HFFc6 (cell line): ENCODE data around the gene CSF2RB. TPM values are rescaled to one million over a fixed set of nuclear protein-coding genes. Genes with fewer than 3 reads are reported as not detected.

ENCODE experiments used
- DNase-seq: peaks from one replicate; pipeline ENCODE4 v3.0.0-alpha.2; 2018
- H3K27ac Mint-ChIP-seq: 2 replicates; pipeline ENCODE4 v1.8.0; 2020; ENCODE audit warnings: mild to moderate bottlenecking, mixed read lengths
- H3K27me3 Mint-ChIP-seq: 2 replicates; pipeline ENCODE4 v1.8.0; 2021; ENCODE audit warnings: mild to moderate bottlenecking, moderate library complexity, mixed read lengths; ENCODE audit not compliant: insufficient read depth
- H3K36me3 Mint-ChIP-seq: 2 replicates; pipeline ENCODE4 v1.8.0; 2021; ENCODE audit warnings: low read depth, mixed read lengths
- H3K4me1 Mint-ChIP-seq: 2 replicates; pipeline ENCODE4 v1.8.0; 2020; ENCODE audit warnings: low read depth, mixed read lengths
- H3K4me3 Mint-ChIP-seq: 2 replicates; pipeline ENCODE4 v1.8.0; 2020; ENCODE audit warnings: mild to moderate bottlenecking, moderate library complexity, mixed read lengths
- H3K9me3 Mint-ChIP-seq: 2 replicates; pipeline ENCODE4 v1.8.0; 2020; ENCODE audit warnings: mild to moderate bottlenecking, mixed read lengths
- CTCF ChIP-seq: fragments of 200-600 bp; sonication (generic); IDR thresholded peaks from 2 replicates; pipeline ENCODE4 v1.5.0; 2021; ENCODE audit warnings: antibody characterized with exemption, mild to moderate bottlenecking
- total RNA-seq, 6 experiments: library from RNA; stranded (reverse); fragmentation: NEBNext Ultra II Directional; extraction: Animal tissue kit (Norgen Biotek cat#: 25700); gene quantifications; 2 replicates in 1 of 6; 3 replicates in 5 of 6; pipeline ENCODE4 v1.2.3, GENCODE V29; 2021

The CSF2RB gene
- total RNA-seq, 6 experiments from 2014 or later: 0.76 to 3.2 (median 2.4) TPM

DNA sequence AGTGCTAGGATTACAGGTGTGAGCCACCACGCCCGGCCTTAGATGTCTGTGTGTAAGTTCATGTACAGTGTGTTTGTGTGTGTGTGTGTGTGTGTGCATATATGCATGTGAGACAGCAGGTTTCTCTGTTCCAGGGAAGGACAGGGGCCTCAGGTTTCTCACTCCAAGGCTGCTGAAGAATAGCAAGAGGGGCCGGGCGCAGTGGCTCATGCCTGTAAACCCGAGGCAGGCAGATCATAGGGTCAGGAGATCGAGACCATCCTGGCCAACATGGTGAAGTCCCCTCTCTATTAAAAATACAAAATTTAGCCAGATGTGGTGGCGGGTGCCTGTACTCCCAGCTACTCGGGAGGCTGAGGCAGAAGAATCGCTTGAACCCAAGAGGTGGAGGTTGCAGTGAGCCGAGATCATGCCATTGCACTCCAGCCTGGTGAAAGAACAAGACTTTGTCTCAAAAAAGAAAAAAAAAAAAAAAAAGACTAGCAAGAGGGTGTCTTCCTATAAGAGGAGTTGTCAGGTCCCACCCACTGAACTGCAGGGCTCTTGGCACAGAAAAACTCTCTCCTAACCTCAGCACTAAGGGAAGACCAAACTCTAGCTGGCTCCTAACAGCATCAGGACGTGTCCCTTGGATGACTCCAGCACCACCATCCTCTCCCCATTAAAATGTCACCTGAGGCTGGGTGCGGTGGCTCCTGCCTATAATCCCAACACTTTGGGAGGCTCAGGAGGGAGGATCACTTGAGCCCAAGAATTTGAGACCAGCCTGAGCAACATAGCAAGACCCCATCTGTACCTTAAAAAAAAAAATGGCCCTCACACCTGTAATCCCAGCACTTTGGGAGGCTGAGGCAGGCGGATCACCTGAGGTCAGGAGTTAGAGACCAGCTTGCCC is 65.8 kb downstream of the CSF2RB start:
- H3K4me3 Mint-ChIP-seq: no peak overlapping the region
- H3K36me3 Mint-ChIP-seq: no peaks in the 10 kb centered on the region
- H3K9me3 Mint-ChIP-seq: no peaks in the 10 kb centered on the region
- DNase-seq: no peak
- H3K27ac Mint-ChIP-seq: no peak overlapping the region
- TF ChIP-seq CTCF: no peak
- H3K4me1 Mint-ChIP-seq: peaks cover 13% of the 10 kb centered on the region
- peaks cover 36% of the 10 kb centered on the region for H3K27me3 Mint-ChIP-seq

DNA sequence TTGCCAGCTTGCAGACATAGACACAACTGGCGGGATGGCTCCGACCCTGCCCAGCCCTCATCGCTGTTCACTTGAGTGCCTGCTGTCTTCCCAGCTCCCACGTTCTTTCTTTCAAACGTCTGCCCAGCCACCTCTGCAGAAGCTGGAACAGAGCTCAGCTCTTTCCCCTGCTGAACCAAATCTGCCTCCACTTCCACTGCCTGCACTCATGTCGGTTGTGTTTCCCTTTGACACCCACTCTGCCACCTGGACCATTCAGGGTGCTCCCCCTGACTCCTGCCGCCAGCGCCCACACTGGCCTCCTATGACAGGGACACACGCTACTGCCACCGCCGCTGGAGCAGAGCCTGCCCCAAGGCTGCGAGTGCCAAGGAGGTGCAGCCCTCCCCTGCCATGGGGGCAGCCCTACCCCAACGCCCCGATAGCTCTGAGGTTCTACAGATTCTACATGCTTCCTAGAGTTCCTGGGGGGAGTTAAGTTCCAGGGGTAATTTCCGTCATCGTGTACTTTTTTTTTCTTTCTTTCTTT is 67.9 kb downstream of the CSF2RB start:
- Mint-ChIP-seq H3K9me3 (peaks cover 12% of the 10 kb centered on the region), H3K4me1 (peaks cover 13% of the 10 kb centered on the region), H3K27me3 (peaks cover 36% of the 10 kb centered on the region), H3K27ac (no peak overlapping the region), H3K36me3 (peaks cover 9% of the 10 kb centered on the region; the same call in 1 of the 2 replicates), H3K4me3 (no peak overlapping the region)
- DNase-seq: no peak
- no peak for TF ChIP-seq CTCF

DNA sequence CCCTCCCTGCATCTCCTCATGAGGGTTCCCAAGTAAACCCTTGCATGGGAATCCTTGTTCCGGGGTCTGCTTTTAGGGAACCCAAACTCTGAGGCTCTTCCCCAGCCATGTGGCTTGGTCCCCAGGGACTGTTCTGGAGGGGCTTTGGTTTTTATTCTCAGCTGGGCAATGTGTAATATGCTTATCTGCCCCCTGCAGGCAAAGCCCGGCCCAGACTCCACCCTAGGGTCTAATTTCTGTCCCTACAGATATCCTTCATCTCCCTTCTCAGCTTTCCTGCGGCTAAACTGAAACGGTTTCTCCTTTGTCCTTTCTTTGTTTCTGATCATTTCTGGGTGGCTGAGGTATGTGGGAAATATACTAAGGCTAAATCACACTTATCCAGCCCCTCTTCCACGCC is 68.7 kb downstream of the CSF2RB start:
- Mint-ChIP-seq H3K36me3 (peaks cover 9% of the 10 kb centered on the region; the same call in 1 of the 2 replicates), H3K9me3 (peaks cover 18% of the 10 kb centered on the region), H3K27me3 (peaks cover 32% of the 10 kb centered on the region), H3K4me3 (no peak overlapping the region), H3K4me1 (peaks cover 13% of the 10 kb centered on the region), H3K27ac (no peak overlapping the region)
- no peak for DNase-seq
- peak; percentile 40; the same call in 1 of the 2 replicates for TF ChIP-seq CTCF

DNA sequence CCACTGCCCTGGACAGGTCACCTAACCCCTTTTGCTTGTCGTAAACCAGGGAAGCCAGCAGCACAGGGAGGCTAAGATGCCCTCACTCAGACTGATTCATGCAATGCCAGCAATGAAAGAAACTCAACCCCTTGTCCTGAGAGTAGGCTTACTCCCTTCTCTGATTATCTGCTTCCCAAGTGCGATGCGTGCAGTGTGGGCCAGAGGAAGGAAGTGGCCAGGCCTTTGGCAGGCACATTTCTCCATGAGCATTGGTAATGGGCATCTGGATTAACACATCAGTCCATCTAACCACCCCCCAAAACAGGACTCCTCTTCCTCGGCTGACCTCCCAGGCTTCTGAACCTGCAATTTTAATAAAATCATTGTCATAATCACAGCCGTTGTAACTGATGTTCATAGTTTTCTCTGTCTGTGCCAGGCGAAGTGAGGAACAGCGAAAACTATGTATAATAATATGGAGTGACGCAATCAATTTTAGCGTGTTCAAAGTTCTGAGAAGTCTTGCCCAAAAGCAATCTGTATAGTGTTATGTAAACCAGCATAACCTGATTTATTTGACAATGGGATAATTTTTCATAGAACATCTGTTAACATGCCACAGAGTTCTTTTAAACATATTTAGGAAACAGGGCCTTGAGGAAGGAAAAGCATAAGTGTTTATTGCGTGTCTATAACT is 71.9 kb downstream of the CSF2RB start:
- Mint-ChIP-seq H3K27me3 (peaks cover 44% of the 10 kb centered on the region), H3K27ac (no peak overlapping the region), H3K9me3 (peaks cover 18% of the 10 kb centered on the region), H3K36me3 (peaks cover 9% of the 10 kb centered on the region; the same call in 1 of the 2 replicates), H3K4me1 (no peaks in the 10 kb centered on the region), H3K4me3 (no peak overlapping the region)
- no peak for DNase-seq
- TF ChIP-seq CTCF: no peak

DNA sequence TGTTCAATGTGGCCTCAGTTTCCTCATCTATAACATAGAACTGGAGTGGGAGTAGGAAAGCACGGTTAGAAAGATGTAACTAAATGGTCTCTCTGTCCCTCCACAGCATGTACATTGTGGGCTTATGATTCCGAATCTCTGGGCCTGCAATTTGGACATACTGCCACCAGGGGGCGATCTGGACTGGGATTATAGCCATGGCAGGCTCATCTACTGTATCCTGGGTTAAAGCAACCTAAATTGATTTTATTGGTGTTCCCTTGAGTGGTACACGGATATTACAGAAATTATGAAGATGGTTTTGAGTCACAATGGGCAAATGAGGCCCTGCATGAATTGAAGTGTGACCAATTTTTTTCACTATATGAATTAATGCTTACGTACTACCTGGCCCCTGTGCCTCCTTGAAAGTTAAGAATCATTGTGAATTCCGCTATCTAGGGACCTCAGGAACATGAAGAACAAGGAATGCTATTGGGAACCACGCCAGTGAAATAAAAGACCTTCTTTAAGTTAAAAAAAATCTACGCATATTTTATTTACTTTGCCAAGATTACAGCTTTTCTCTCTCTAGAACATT is 72.9 kb downstream of the CSF2RB start:
- no peak overlapping the region for H3K27ac Mint-ChIP-seq
- peak; percentile 86 for TF ChIP-seq CTCF
- H3K4me1 Mint-ChIP-seq: no peaks in the 10 kb centered on the region
- no peak overlapping the region for H3K4me3 Mint-ChIP-seq
- peaks cover 18% of the 10 kb centered on the region for H3K9me3 Mint-ChIP-seq
- no peak for DNase-seq
- peaks cover 9% of the 10 kb centered on the region; the same call in 1 of the 2 replicates for H3K36me3 Mint-ChIP-seq
- peaks cover 44% of the 10 kb centered on the region for H3K27me3 Mint-ChIP-seq
